Measurements from ENCODE around the gene RFX7.

DNA sequence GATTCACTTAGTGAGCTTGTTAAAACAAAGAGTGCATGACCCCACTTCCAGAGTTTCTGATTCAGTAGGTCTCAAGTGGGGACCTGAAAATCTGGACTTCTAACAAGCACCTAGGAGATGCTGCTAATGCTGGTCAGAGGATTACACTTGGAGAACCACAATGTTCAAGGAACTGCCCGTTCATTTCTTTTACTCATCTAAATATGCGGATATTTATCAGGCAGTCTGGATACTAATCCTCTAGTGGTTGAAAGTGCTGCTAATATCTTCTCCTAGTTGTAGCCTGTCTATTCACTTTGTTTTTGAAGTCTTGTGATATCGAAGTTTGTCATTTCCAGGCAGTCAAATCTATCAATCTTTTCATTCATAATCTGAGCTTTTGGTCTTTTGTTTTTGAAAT is 86.8 kb downstream of the RFX7 start:
- TF ChIP-seq, protein P1, sequence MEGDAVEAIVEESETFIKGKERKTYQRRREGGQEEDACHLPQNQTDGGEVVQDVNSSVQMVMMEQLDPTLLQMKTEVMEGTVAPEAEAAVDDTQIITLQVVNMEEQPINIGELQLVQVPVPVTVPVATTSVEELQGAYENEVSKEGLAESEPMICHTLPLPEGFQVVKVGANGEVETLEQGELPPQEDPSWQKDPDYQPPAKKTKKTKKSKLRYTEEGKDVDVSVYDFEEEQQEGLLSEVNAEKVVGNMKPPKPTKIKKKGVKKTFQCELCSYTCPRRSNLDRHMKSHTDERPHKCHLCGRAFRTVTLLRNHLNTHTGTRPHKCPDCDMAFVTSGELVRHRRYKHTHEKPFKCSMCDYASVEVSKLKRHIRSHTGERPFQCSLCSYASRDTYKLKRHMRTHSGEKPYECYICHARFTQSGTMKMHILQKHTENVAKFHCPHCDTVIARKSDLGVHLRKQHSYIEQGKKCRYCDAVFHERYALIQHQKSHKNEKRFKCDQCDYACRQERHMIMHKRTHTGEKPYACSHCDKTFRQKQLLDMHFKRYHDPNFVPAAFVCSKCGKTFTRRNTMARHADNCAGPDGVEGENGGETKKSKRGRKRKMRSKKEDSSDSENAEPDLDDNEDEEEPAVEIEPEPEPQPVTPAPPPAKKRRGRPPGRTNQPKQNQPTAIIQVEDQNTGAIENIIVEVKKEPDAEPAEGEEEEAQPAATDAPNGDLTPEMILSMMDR (IDR thresholded peaks at IDR 0.05; ENCODE audit: low read depth, low read length): no peak
- TF ChIP-seq MYC (IDR thresholded peaks at IDR 0.05; ENCODE audit: low read depth, low read length): no peak

Measured in NB4 (cell line).